22Rv1 (cell line): ENCODE measurements around the gene ARL5C.

Source experiments
- ZFX ChIP-seq: fragments of 450-650 bp; IDR thresholded peaks from 2 replicates; pipeline ENCODE4 v1.6.1; 2017; ENCODE audit warnings: antibody characterized with exemption, borderline replicate concordance
- TF ChIP-seq, protein P1 (sequence below): fragments of 450-650 bp; IDR thresholded peaks from 2 replicates; pipeline ENCODE4 v1.5.1; 2017; ENCODE audit warnings: mild to moderate bottlenecking

DNA sequence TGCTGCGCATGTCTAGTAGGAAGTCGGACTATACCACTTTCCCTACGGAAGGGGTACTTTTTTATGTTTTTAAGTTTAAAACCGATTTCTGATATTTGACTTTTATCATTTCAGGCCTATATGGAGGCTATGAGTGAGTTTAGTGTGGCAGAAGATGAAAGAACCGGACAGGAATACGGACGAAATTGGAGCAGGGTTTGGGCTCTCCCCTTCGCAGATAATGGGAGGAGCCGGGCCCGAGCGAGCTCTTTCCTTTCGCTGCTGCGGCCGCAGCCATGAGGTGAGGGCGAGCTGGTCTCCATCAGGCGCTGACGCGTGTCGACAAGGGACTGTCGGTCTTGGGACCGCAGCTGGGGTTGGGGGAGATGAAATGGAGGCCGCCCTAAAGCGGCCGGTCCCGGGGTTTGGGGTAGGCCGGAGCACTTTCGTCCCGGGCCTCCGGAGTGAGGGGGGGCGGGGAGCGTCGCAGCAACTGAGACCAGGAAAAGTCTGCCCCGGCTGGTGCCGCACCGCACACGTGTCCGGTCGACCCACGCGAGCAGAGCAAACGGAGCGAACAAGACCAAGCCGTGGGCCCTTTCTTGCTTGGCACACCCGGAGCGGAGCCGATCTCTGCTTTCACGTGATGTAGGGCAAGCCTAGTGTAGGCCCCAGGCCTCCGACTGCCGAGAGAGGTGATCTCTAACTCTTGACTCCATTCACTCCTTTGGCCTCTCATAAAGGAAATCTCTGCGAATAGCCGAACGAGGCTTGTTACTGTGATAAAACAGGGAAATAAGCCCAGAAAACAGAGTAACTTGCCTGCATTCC lies 34.3 kb upstream of the ARL5C start, which contains the start of gene RPL19:
- TF ChIP-seq, protein P1, sequence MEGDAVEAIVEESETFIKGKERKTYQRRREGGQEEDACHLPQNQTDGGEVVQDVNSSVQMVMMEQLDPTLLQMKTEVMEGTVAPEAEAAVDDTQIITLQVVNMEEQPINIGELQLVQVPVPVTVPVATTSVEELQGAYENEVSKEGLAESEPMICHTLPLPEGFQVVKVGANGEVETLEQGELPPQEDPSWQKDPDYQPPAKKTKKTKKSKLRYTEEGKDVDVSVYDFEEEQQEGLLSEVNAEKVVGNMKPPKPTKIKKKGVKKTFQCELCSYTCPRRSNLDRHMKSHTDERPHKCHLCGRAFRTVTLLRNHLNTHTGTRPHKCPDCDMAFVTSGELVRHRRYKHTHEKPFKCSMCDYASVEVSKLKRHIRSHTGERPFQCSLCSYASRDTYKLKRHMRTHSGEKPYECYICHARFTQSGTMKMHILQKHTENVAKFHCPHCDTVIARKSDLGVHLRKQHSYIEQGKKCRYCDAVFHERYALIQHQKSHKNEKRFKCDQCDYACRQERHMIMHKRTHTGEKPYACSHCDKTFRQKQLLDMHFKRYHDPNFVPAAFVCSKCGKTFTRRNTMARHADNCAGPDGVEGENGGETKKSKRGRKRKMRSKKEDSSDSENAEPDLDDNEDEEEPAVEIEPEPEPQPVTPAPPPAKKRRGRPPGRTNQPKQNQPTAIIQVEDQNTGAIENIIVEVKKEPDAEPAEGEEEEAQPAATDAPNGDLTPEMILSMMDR = no peak
- no peak for TF ChIP-seq ZFX
